A549 (cell line): ENCODE results near the gene NLRX1. TPM values are rescaled to one million over a fixed set of nuclear protein-coding genes. Genes with fewer than 3 reads are reported as not detected.

ENCODE experiments used
- ATAC-seq, 2 experiments: fragments of 200-7000 bp in 1 of 2; fragments of >200 bp in 1 of 2; cut with Nextera tagmentation in 1 of 2; cut with Tn5 transposase in 1 of 2; 3 replicates each; pipeline versions ENCODE4 v1.8.0 to v1.9.1; 2018 to 2020; ENCODE audit warnings: mild to moderate bottlenecking in 1 of 2, moderate library complexity in 1 of 2
- CTCF ChIA-PET: fragments of 300-600 bp; sonication (Branson Sonifier 250); formaldehyde crosslinking; extraction: SDS; loops from one replicate; lab custom pipeline; 2021; ENCODE audit warnings: antibody characterized with exemption, inconsistent platforms; lab: Yijun Ruan, JAX
- POLR2A ChIA-PET: fragments of 350-600 bp; formaldehyde crosslinking; extraction: SDS; loops from one replicate; lab custom pipeline; 2021; ENCODE audit warnings: antibody characterized with exemption, inconsistent platforms; lab: Yijun Ruan, JAX
- DNase-seq, 2 experiments: peaks; one replicate each; pipeline versions ENCODE4 v3.0.0 to v3.0.0-alpha.2; 2011 to 2016; ENCODE audit warnings: low read depth in 1 of 2, low spot score in 1 of 2
- FAIRE-seq: peaks from 2 replicates; lab custom pipeline; 2011; peaks lifted over from hg19 to GRCh38; lab: Jason Lieb, UNC
- H3K27ac ChIP-seq, 2 experiments: fragments of >200 bp; sonication (Bioruptor Twin); formaldehyde crosslinking; 3 replicates each; pipeline ENCODE4 v1.5.1; 2016 to 2017
- H3K4me1 ChIP-seq: fragments of >200 bp; sonication (Bioruptor Twin); formaldehyde crosslinking; 3 replicates; pipeline ENCODE4 v1.6.1; 2016
- H3K4me2 ChIP-seq: fragments of >200 bp; sonication (Bioruptor Twin); formaldehyde crosslinking; 3 replicates; pipeline ENCODE4 v1.6.1; 2016
- H3K4me3 ChIP-seq: fragments of >200 bp; sonication (Bioruptor Twin); formaldehyde crosslinking; 3 replicates; pipeline ENCODE4 v1.5.1; 2016
- H3K9me3 ChIP-seq: fragments of >200 bp; sonication (Bioruptor Twin); formaldehyde crosslinking; 3 replicates; pipeline ENCODE4 v1.6.1; 2016
- BCL3 ChIP-seq: fragments of >200 bp; sonication (Bioruptor Twin); formaldehyde crosslinking; IDR thresholded peaks from 3 replicates; pipeline ENCODE4 v1.6.1; 2016
- CEBPB ChIP-seq, 2 experiments: fragments of >200 bp in 1 of 2; sonication (Bioruptor Twin) in 1 of 2; formaldehyde crosslinking in 1 of 2; IDR thresholded peaks; 2 replicates each; pipeline ENCODE4 v1.6.1; 2012 to 2016
- E2F6 ChIP-seq: IDR thresholded peaks from 2 replicates; pipeline ENCODE4 v1.6.1; 2012; ENCODE audit warnings: low read depth, borderline replicate concordance
- EHF ChIP-seq: fragments of 250-450 bp; sonication (Bioruptor Pico); IDR thresholded peaks from 2 replicates; pipeline ENCODE4 v1.5.0; 2020; ENCODE audit warnings: mild to moderate bottlenecking
- EP300 ChIP-seq, 2 experiments: fragments of >200 bp; sonication (Bioruptor Twin); formaldehyde crosslinking; IDR thresholded peaks; 2 replicates in 1 of 2; 3 replicates in 1 of 2; pipeline ENCODE4 v1.6.1; 2016 to 2017
- ESRRA ChIP-seq: fragments of 150-350 bp; IDR thresholded peaks from 2 replicates; pipeline ENCODE4 v1.6.1; 2014; ENCODE audit warnings: mild to moderate bottlenecking, low read length, borderline replicate concordance
- HDAC2 ChIP-seq: fragments of 200-600 bp; sonication (generic); IDR thresholded peaks from 2 replicates; pipeline ENCODE4 v1.6.1; 2016
- HES2 ChIP-seq: fragments of >200 bp; sonication (Bioruptor Twin); formaldehyde crosslinking; IDR thresholded peaks from 2 replicates; pipeline ENCODE4 v1.6.1; 2016
- HEYL ChIP-seq: fragments of 250-450 bp; sonication (Bioruptor Pico); IDR thresholded peaks from 2 replicates; pipeline ENCODE4 v1.8.0; 2021; ENCODE audit warnings: mild to moderate bottlenecking, moderate library complexity
- HMGXB4 ChIP-seq: fragments of 250-450 bp; sonication (Bioruptor Pico); IDR thresholded peaks from 2 replicates; pipeline ENCODE4 v1.5.0; 2021; ENCODE audit warnings: mild to moderate bottlenecking, moderate library complexity, borderline replicate concordance
- HOXB13 ChIP-seq: fragments of 250-450 bp; sonication (Bioruptor Pico); IDR thresholded peaks from 2 replicates; pipeline ENCODE4 v1.5.0; 2020; ENCODE audit warnings: low read depth, mild to moderate bottlenecking, moderate library complexity
- KDM1A ChIP-seq: fragments of 200-600 bp; sonication (generic); IDR thresholded peaks from 2 replicates; pipeline ENCODE4 v1.6.1; 2016; ENCODE audit warnings: low read depth, mild to moderate bottlenecking
- MAX ChIP-seq: IDR thresholded peaks from 2 replicates; pipeline ENCODE4 v1.6.1; 2012
- NFE2L2 ChIP-seq: fragments of 150-350 bp; conservative IDR thresholded peaks from 2 replicates; pipeline ENCODE4 v1.6.1; 2014; ENCODE audit warnings: low read length
- PHF8 ChIP-seq: fragments of 200-600 bp; sonication (generic); IDR thresholded peaks from 2 replicates; pipeline ENCODE4 v1.6.1; 2016; ENCODE audit warnings: low read depth, mild to moderate bottlenecking, antibody characterized with exemption, moderate library complexity, borderline replicate concordance
- POLR2A ChIP-seq: IDR thresholded peaks from 2 replicates; pipeline ENCODE4 v1.6.1; 2012; ENCODE audit warnings: mild to moderate bottlenecking, low read length
- RAD21 ChIP-seq, 2 experiments: fragments of >200 bp in 1 of 2; sonication (Bioruptor Twin) in 1 of 2; formaldehyde crosslinking in 1 of 2; IDR thresholded peaks in 1 of 2; conservative IDR thresholded peaks in 1 of 2; 2 replicates in 1 of 2; 3 replicates in 1 of 2; pipeline ENCODE4 v1.6.1; 2012 to 2018; ENCODE audit warnings: inconsistent platforms in 1 of 2
- RARB ChIP-seq: fragments of 250-450 bp; sonication (Bioruptor Pico); IDR thresholded peaks from 2 replicates; pipeline ENCODE4 v1.8.0; 2021; ENCODE audit warnings: mild to moderate bottlenecking, moderate library complexity
- REST ChIP-seq: fragments of 200-600 bp; sonication (generic); IDR thresholded peaks from 2 replicates; pipeline ENCODE4 v1.6.1; 2016; ENCODE audit warnings: antibody characterized with exemption, mild to moderate bottlenecking, moderate library complexity
- SMC3 ChIP-seq: fragments of >200 bp; sonication (Bioruptor Twin); formaldehyde crosslinking; IDR thresholded peaks from 3 replicates; pipeline ENCODE4 v1.6.1; 2018; ENCODE audit warnings: inconsistent platforms
- TP53 ChIP-seq: fragments of 250-450 bp; sonication (Bioruptor Pico); IDR thresholded peaks from 2 replicates; pipeline ENCODE4 v1.5.0; 2021; ENCODE audit warnings: mild to moderate bottlenecking, moderate library complexity
- USF2 ChIP-seq: fragments of 450-650 bp; IDR thresholded peaks from 2 replicates; pipeline ENCODE4 v1.6.1; 2014; ENCODE audit warnings: antibody characterized with exemption
- WGBS: methylation state at CpG from one replicate; pipeline ENCODE4 v1.1.6; 2017; ENCODE audit errors: missing lambda C conversion rate; 5-methylcytosine and 5-hydroxymethylcytosine counted together
- polyA plus RNA-seq, 4 experiments: library from polyadenylated mRNA; depleted of rRNA in 3 of 4; stranded (reverse); fragments of >200 nt; fragmentation: RNase III in 1 of 4; extraction: RNeasy Plus Mini Kit Qiagen cat#74134 plus additional on column Dnase treatment in 1 of 4; gene quantifications; 2 replicates in 3 of 4; 3 replicates in 1 of 4; pipeline ENCODE4 v1.2.3, GENCODE V29; 2011 to 2017

Gene NLRX1
- polyA plus RNA-seq, 2 of the 4 experiments (the other 2 are of a cell fraction), result 8.4 to 8.5 TPM

GRCh38 chr11:119155733-119156492 lies 12.6 kb upstream of the NLRX1 start:
- 0 out of 3 replicates have a peak, but pooled peaks cover 2% of the 10 kb centered on the region for H3K4me1 ChIP-seq
- H3K9me3 ChIP-seq, result no peaks in the 10 kb centered on the region
- H3K4me2 ChIP-seq, result no peak overlapping the region
- no peak for FAIRE-seq
- ATAC-seq, result peak; percentile 75 to 94
- DNase-seq, result peak; percentile 55 to 57
- TF ChIP-seq PHF8 (no peak), USF2 (peak; percentile 39; the same call in 1 of the 2 replicates)
- ChIA-PET CTCF (interaction anchor here (0.9 to 3.6 kb wide), 11 partner anchors 7 to 200 kb away, joined by 3 to 13 read pairs (median 5); partner anchors contain the start of gene ABCG4), POLR2A (interaction anchor here (0.6 to 1.0 kb wide), 2 partner anchors 34 to 61 kb away, joined by 3 read pairs; partner anchors contain the start of gene HINFP)
- no peak overlapping the region for H3K27ac ChIP-seq
- 42% methylated on average over 5 of the region's 8 CpGs for WGBS
- no peak overlapping the region for H3K4me3 ChIP-seq

- no peak for TF ChIP-seq EP300 (IDR thresholded peaks at IDR 0.05)
- no peak for TF ChIP-seq RARB (CRISPR knock-in tag)
- no peak for TF ChIP-seq HDAC2
- TF ChIP-seq NFE2L2, result no peak
- no peak for TF ChIP-seq CEBPB (IDR thresholded peaks at IDR 0.05)
- TF ChIP-seq TP53 (CRISPR knock-in tag), result no peak
- no peak for TF ChIP-seq HES2
- no peak for TF ChIP-seq HOXB13 (CRISPR knock-in tag)
- TF ChIP-seq BCL3, result no peak
- CTCF ChIA-PET, result interaction anchor here (0.9 to 3.6 kb wide), 7 partner anchors 8 to 70 kb away, joined by 3 to 13 read pairs (median 5); partner anchors contain the start of gene ABCG4
- WGBS, result 85% methylated on average over 7 of the region's 10 CpGs
- no peak overlapping the region for H3K4me2 ChIP-seq
- H3K4me3 ChIP-seq, result no peak overlapping the region
- no peak for FAIRE-seq
- 0 out of 3 replicates have a peak, but pooled peaks cover 2% of the 10 kb centered on the region for H3K4me1 ChIP-seq
- ATAC-seq, result no peak
- H3K27ac ChIP-seq, result no peak overlapping the region
- POLR2A ChIA-PET, result no interaction called here
- no peaks in the 10 kb centered on the region for H3K9me3 ChIP-seq
- DNase-seq, result no peak
These were observed 12.0 kb upstream of the NLRX1 start for GRCh38 chr11:119156496-119156895.

GRCh38 chr11:119157063-119157462 lies 11.5 kb upstream of the NLRX1 start:
- no peak overlapping the region for H3K27ac ChIP-seq
- ATAC-seq (no peak), FAIRE-seq (no peak), DNase-seq (no peak)
- no peak overlapping the region for H3K4me2 ChIP-seq
- CTCF ChIA-PET, result interaction anchor here (0.9 to 3.6 kb wide), 6 partner anchors 9 to 40 kb away, joined by 3 to 13 read pairs (median 5); partner anchors contain the start of gene ABCG4
- no peaks in the 10 kb centered on the region for H3K9me3 ChIP-seq
- H3K4me3 ChIP-seq, result no peak overlapping the region
- POLR2A ChIA-PET, result no interaction called here
- 40% methylated on average over 3 of the region's 3 CpGs for WGBS
- H3K4me1 ChIP-seq, result 0 out of 3 replicates have a peak, but pooled peaks cover 2% of the 10 kb centered on the region
- TF ChIP-seq RARB (CRISPR knock-in tag) (no peak), RAD21 (conservative IDR thresholded peaks at IDR 0.05 in 1 of 2, IDR thresholded peaks at IDR 0.05 in 1 of 2) (no peak), POLR2A (no peak), ESRRA (no peak), HEYL (no peak), NFE2L2 (no peak), EHF (CRISPR knock-in tag) (no peak), CEBPB (IDR thresholded peaks at IDR 0.05) (no peak), HMGXB4 (no peak), SMC3 (no peak), E2F6 (no peak), KDM1A (no peak), MAX (no peak), REST (no peak), TP53 (CRISPR knock-in tag) (no peak)
